WTC11 (cell line): Measurements from ENCODE around the gene CHKA. TPM values are rescaled to one million over a fixed set of nuclear protein-coding genes. Genes with fewer than 3 reads are reported as not detected.
A peak's percentile ranks its signal among the peaks of the same experiment; 100 is the strongest.

Experiments used
- ATAC-seq: fragments of 200-7000 bp; cut with Tn5 transposase; 2 replicates; pipeline ENCODE4 v1.10.0; 2021; ENCODE audit warnings: mild to moderate bottlenecking, moderate library complexity
- CTCF ChIA-PET: fragments of 300-600 bp; sonication (Branson Sonifier 250); formaldehyde crosslinking; loops from one replicate; lab custom pipeline; 2021; ENCODE audit warnings: antibody characterized with exemption; lab: Charles Lee
- POLR2A ChIA-PET: fragments of 350-600 bp; sonication (Branson Sonifier 250); formaldehyde crosslinking; loops from one replicate; lab custom pipeline; 2021; ENCODE audit warnings: antibody characterized with exemption; lab: Charles Lee
- DNase-seq: peaks from one replicate; pipeline ENCODE4 v3.0.0; 2021; ENCODE audit warnings: low spot score
- H3K27ac Mint-ChIP-seq: 2 replicates; pipeline ENCODE4 v1.8.0; 2021; ENCODE audit warnings: mixed read lengths
- H3K27me3 Mint-ChIP-seq: 2 replicates; pipeline ENCODE4 v1.8.0; 2021; ENCODE audit warnings: low read depth, mild to moderate bottlenecking, moderate library complexity, mixed read lengths
- H3K36me3 Mint-ChIP-seq: 2 replicates; pipeline ENCODE4 v1.8.0; 2021; ENCODE audit warnings: mixed read lengths
- H3K4me1 Mint-ChIP-seq: 2 replicates; pipeline ENCODE4 v1.8.0; 2022; ENCODE audit warnings: mixed read lengths
- H3K4me3 Mint-ChIP-seq: 2 replicates; pipeline ENCODE4 v1.8.0; 2021; ENCODE audit warnings: mild to moderate bottlenecking, moderate library complexity, mixed read lengths
- H3K9me3 Mint-ChIP-seq: 2 replicates; pipeline ENCODE4 v1.8.0; 2021; ENCODE audit warnings: mixed read lengths
- AFF4 ChIP-seq: sonication (generic); formaldehyde crosslinking; IDR thresholded peaks from 2 replicates; pipeline ENCODE4 v1.8.1; 2023; ENCODE audit warnings: mild to moderate bottlenecking, missing genetic modification reagents, borderline replicate concordance
- ATF2 ChIP-seq: sonication (generic); formaldehyde crosslinking; IDR thresholded peaks from 2 replicates; pipeline ENCODE4 v1.8.1; 2022; ENCODE audit warnings: low read depth, missing genetic modification reagents, borderline replicate concordance
- CREB1 ChIP-seq: sonication (generic); formaldehyde crosslinking; IDR thresholded peaks from 2 replicates; pipeline ENCODE4 v1.8.0; 2023; ENCODE audit warnings: mild to moderate bottlenecking, missing genetic modification reagents
- E2F4 ChIP-seq: sonication (generic); formaldehyde crosslinking; IDR thresholded peaks from 2 replicates; pipeline ENCODE4 v1.8.1; 2022; ENCODE audit warnings: low read depth, mild to moderate bottlenecking, moderate library complexity, missing genetic modification reagents, borderline replicate concordance
- EMX1 ChIP-seq: fragments of 250-450 bp; sonication (Bioruptor Pico); IDR thresholded peaks from 2 replicates; pipeline ENCODE4 v1.8.0; 2021; ENCODE audit warnings: mild to moderate bottlenecking
- ERG ChIP-seq: fragments of 250-450 bp; sonication (Bioruptor Pico); IDR thresholded peaks from 2 replicates; pipeline ENCODE4 v1.8.0; 2021; ENCODE audit warnings: mild to moderate bottlenecking
- ETV6 ChIP-seq: sonication (generic); formaldehyde crosslinking; IDR thresholded peaks from 2 replicates; pipeline ENCODE4 v1.8.1; 2022; ENCODE audit warnings: mild to moderate bottlenecking, missing genetic modification reagents
- HMGXB4 ChIP-seq: sonication (generic); formaldehyde crosslinking; IDR thresholded peaks from 2 replicates; pipeline ENCODE4 v1.8.1; 2023; ENCODE audit warnings: mild to moderate bottlenecking, moderate library complexity, missing genetic modification reagents
- IRF2 ChIP-seq: sonication (generic); formaldehyde crosslinking; IDR thresholded peaks from 2 replicates; pipeline ENCODE4 v1.8.0; 2022; ENCODE audit warnings: low read depth, missing genetic modification reagents, borderline replicate concordance
- MYBL2 ChIP-seq: sonication (generic); formaldehyde crosslinking; IDR thresholded peaks from 2 replicates; pipeline ENCODE4 v1.8.1; 2023; ENCODE audit warnings: mild to moderate bottlenecking, moderate library complexity, missing genetic modification reagents
- NFE2L1 ChIP-seq: sonication (generic); formaldehyde crosslinking; IDR thresholded peaks from 2 replicates; pipeline ENCODE4 v1.8.1; 2023; ENCODE audit warnings: missing genetic modification reagents
- PRRX2 ChIP-seq: fragments of 250-450 bp; sonication (Bioruptor Pico); IDR thresholded peaks from 2 replicates; pipeline ENCODE4 v1.8.0; 2021; ENCODE audit warnings: mild to moderate bottlenecking
- SMAD3 ChIP-seq: sonication (generic); formaldehyde crosslinking; IDR thresholded peaks from 2 replicates; pipeline ENCODE4 v1.8.0; 2022; ENCODE audit warnings: missing genetic modification reagents, mild to moderate bottlenecking, borderline replicate concordance
- SOX15 ChIP-seq: fragments of 250-450 bp; sonication (Bioruptor Pico); IDR thresholded peaks from 2 replicates; pipeline ENCODE4 v1.9.0; 2021; ENCODE audit warnings: mild to moderate bottlenecking
- TEAD1 ChIP-seq: sonication (generic); formaldehyde crosslinking; IDR thresholded peaks from 2 replicates; pipeline ENCODE4 v1.8.0; 2022; ENCODE audit warnings: mild to moderate bottlenecking, missing genetic modification reagents
- USF1 ChIP-seq: sonication (generic); formaldehyde crosslinking; IDR thresholded peaks from 2 replicates; pipeline ENCODE4 v1.8.0; 2022; ENCODE audit warnings: mild to moderate bottlenecking, missing genetic modification reagents
- ZNF219 ChIP-seq: sonication (generic); formaldehyde crosslinking; IDR thresholded peaks from 2 replicates; pipeline ENCODE4 v1.8.0; 2023; ENCODE audit warnings: missing genetic modification reagents, mild to moderate bottlenecking, borderline replicate concordance
- ZNF232 ChIP-seq: sonication (generic); formaldehyde crosslinking; IDR thresholded peaks from 2 replicates; pipeline ENCODE4 v1.8.0; 2022; ENCODE audit warnings: mild to moderate bottlenecking, missing genetic modification reagents
- ZNF263 ChIP-seq: sonication (generic); formaldehyde crosslinking; IDR thresholded peaks from 2 replicates; pipeline ENCODE4 v1.8.1; 2022; ENCODE audit warnings: low read depth, mild to moderate bottlenecking, moderate library complexity, missing genetic modification reagents
- total RNA-seq: library from RNA; stranded (reverse); gene quantifications from 3 replicates; pipeline ENCODE4 v1.2.3, GENCODE V29; 2021
- TF ChIP-seq, protein P1 (sequence below): fragments of 250-450 bp; sonication (Bioruptor Pico); conservative IDR thresholded peaks from 2 replicates; pipeline ENCODE4 v1.9.0; 2021; ENCODE audit warnings: mild to moderate bottlenecking

CHKA gene
- total RNA-seq, 1 experiment from 2014 or later, result 76.1 TPM

- TF ChIP-seq CREB1 (CRISPR knock-in tag) (no peak), SOX15 (no peak), E2F4 (no peak), PRRX2 (no peak), AFF4 (no peak), ZNF219 (CRISPR knock-in tag) (no peak), ZNF232 (CRISPR knock-in tag) (no peak), EMX1 (no peak), USF1 (CRISPR knock-in tag) (no peak)
- TF ChIP-seq, protein P1, sequence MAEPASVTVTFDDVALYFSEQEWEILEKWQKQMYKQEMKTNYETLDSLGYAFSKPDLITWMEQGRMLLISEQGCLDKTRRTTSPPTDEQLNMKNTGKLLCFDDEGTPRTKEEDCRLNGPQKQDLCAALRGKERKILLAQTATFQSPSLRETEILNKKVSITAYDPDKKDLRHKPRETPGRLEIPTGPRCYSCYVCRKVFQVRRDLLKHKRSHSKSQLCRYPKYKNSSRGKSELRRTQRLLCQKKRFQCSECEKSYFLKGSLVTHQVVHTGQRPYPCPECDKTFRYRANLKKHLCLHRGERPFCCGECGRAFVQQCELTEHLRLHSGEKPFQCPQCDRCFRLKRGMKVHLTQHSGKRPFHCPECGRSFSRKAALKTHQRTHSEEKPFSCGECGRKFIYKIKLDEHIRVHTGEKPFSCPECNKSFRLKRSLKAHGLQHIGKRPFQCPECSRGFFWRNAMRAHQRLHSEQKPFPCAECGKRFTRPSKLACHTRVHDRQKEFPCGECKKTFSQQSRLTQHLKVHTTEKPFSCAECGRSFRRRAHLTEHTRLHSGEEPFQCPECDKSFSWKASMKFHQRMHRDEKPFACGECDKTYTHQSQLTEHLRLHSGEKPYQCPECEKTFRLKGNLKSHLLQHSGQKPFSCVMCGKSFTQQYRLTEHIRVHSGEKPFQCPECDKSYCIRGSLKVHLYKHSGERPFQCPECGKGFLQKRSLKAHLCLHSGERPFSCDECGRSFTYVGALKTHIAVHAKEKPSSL (CRISPR knock-in tag), result no peak
These were observed 89.2 kb downstream of the CHKA start (continued) for GRCh38 chr11:68032003-68032402.

DNA sequence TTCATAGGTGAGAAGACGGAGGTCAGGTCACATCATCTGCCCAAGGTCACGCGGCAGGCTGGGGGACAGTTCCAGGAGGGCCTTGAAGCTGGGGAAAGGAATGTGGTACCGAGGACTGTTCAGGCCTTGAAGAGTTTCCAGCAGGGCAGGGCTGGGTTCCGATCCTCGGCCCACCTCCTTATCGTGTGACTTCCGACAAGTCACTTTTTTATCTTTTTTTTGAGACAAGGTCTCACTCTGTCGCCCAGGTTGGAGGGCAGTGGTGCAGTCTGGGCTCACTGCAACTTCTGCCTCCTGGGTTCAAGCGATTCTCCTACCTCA, 90.1 kb downstream of the CHKA start:
- DNase-seq (no peak), ATAC-seq (no peak)
- H3K4me3 Mint-ChIP-seq, result peak overlapping the region; percentile 96
- peaks cover 9% of the 10 kb centered on the region for H3K36me3 Mint-ChIP-seq
- no peak overlapping the region for H3K27ac Mint-ChIP-seq
- H3K4me1 Mint-ChIP-seq, result peaks cover 19% of the 10 kb centered on the region
- CTCF ChIA-PET, result no interaction called here
- no peaks in the 10 kb centered on the region for H3K27me3 Mint-ChIP-seq
- no peaks in the 10 kb centered on the region for H3K9me3 Mint-ChIP-seq
- POLR2A ChIA-PET, result no interaction called here
- TF ChIP-seq ATF2 (CRISPR knock-in tag), result no peak
- peak; percentile 13; the same call in 1 of the 2 replicates for TF ChIP-seq MYBL2 (CRISPR knock-in tag)
- TF ChIP-seq, all 79 proteins: peak for 1

GRCh38 chr11:68030318-68031143, 90.7 kb downstream of the CHKA start, which contains the start of gene NDUFS8:
NDUFS8 (plus strand) TSS chr11:68030681; CDS start chr11:68032152, 1,471 bp downstream.
- Mint-ChIP-seq H3K27ac (peak within 1 kb of the TSS; percentile 96), H3K27me3 (no peaks in the 10 kb centered on the region), H3K4me3 (peak within 1 kb of the TSS; percentile 96), H3K9me3 (no peaks in the 10 kb centered on the region), H3K36me3 (peaks cover 9% of the 10 kb centered on the region), H3K4me1 (peaks cover 19% of the 10 kb centered on the region)
- ATAC-seq (peak; percentile 95), DNase-seq (peak; percentile 96)
- CTCF ChIA-PET, result interaction anchor here (0.6 to 1.2 kb wide), 3 partner anchors 10 to 95 kb away, joined by 3 to 5 read pairs (median 4); no protein-coding TSS in a partner anchor
- POLR2A ChIA-PET, result no interaction called here
- TF ChIP-seq ETV6 (CRISPR knock-in tag) (0 out of 2 replicates have a peak, but pooled peaks have one; percentile 42), TEAD1 (CRISPR knock-in tag) (no peak), IRF2 (CRISPR knock-in tag) (no peak), ERG (CRISPR knock-in tag) (no peak), NFE2L1 (CRISPR knock-in tag) (no peak), HMGXB4 (no peak), SMAD3 (CRISPR knock-in tag) (no peak), ZNF263 (CRISPR knock-in tag) (no peak), PRRX2 (no peak)
